Esophagus muscularis mucosa (tissue), 4 donors: ENCODE results near the gene OGFRL1. TPM values are rescaled to one million over a fixed set of nuclear protein-coding genes. Genes with fewer than 3 reads are reported as not detected.

Experiments used
- DNase-seq: peaks from one replicate; pipeline ENCODE4 v3.0.0-alpha.2; 2017; ENCODE audit errors: extremely low spot score
- H3K27ac ChIP-seq, 4 donors: fragments of 200-600 bp; sonication (generic); replicated peaks in 1 of 4; 1 replicate in 3 of 4; 2 replicates in 1 of 4; pipeline ENCODE4 v1.5.1; 2016 to 2019; ENCODE audit warnings: mild to moderate bottlenecking in 1 of 4
- H3K27me3 ChIP-seq, 4 donors: fragments of 200-600 bp; sonication (generic); one replicate each; pipeline versions ENCODE4 v1.5.1 to v1.6.0; 2016 to 2019
- H3K36me3 ChIP-seq, 4 donors: fragments of 200-600 bp; sonication (generic); one replicate each; pipeline ENCODE4 v1.5.1; 2016 to 2019
- H3K4me1 ChIP-seq, 4 donors: fragments of 200-600 bp; sonication (generic); one replicate each; pipeline ENCODE4 v1.5.1; 2016 to 2019
- H3K4me3 ChIP-seq, 4 donors: fragments of 200-600 bp; sonication (generic); 1 replicate in 2 of 4; 2 replicates in 2 of 4; pipeline ENCODE4 v1.5.1; 2016 to 2019; ENCODE audit warnings: mild to moderate bottlenecking in 4 of 4, moderate library complexity in 1 of 4
- H3K9me3 ChIP-seq, 4 donors: fragments of 200-600 bp; sonication (generic); 1 replicate in 3 of 4; 2 replicates in 1 of 4; pipeline ENCODE4 v1.5.1; 2016 to 2019
- CTCF ChIP-seq, 3 experiments: fragments of 200-600 bp in 2 of 3; fragments of 450-650 bp in 1 of 3; sonication (generic) in 2 of 3; IDR thresholded peaks; one replicate each; pipeline ENCODE4 v1.5.1; 2017 to 2019; ENCODE audit warnings: antibody characterized with exemption in 3 of 3, mild to moderate bottlenecking in 2 of 3, moderate library complexity in 1 of 3
- EP300 ChIP-seq: sonication (generic); formaldehyde crosslinking; IDR thresholded peaks from one replicate; pipeline ENCODE4 v1.6.1; 2017; ENCODE audit warnings: antibody characterized with exemption
- POLR2A ChIP-seq: fragments of 450-650 bp; IDR thresholded peaks from one replicate; pipeline ENCODE4 v1.6.1; 2017; ENCODE audit warnings: antibody characterized with exemption, moderate library complexity, mild to moderate bottlenecking, low read depth
- POLR2AphosphoS5 ChIP-seq, 2 donors: sonication (generic); formaldehyde crosslinking; IDR thresholded peaks; one replicate each; pipeline ENCODE4 v1.6.1; 2017; ENCODE audit warnings: antibody characterized with exemption in 2 of 2
- WGBS: methylation state at CpG from one replicate; pipeline ENCODE4 v1.1.5; 2018; 5-methylcytosine and 5-hydroxymethylcytosine counted together
- intact Hi-C: fragments of 100-400 bp; cut with DNase I; formaldehyde crosslinking; loops from one replicate; pipeline ENCODE4 v1.15.1; 2023
- total RNA-seq, 4 donors: library from RNA; depleted of rRNA; stranded (reverse); fragments of >200 nt; gene quantifications; one replicate each; pipeline versions ENCODE4 v1.1.0 to v1.2.1, GENCODE V29; 2016

OGFRL1 gene
- total RNA-seq, 4 donors from 2014 or later = 29.2 to 48.2 (median 40.8) TPM

GRCh38 chr6:71333050-71333449 lies 44.4 kb downstream of the OGFRL1 start:
- Histone ChIP-seq H3K27me3 (no peaks in the 10 kb centered on the region), H3K4me1 (peaks cover 0 to 16% (median 4%) of the 10 kb centered on the region in 4 donors), H3K27ac (no peak overlapping the region), H3K36me3 (no peaks in the 10 kb centered on the region), H3K9me3 (no peaks in the 10 kb centered on the region), H3K4me3 (no peak overlapping the region)
- TF ChIP-seq EP300 = no peak
- no peak for TF ChIP-seq POLR2A
- TF ChIP-seq CTCF (IDR thresholded peaks at IDR 0.05) = no peak
- TF ChIP-seq POLR2AphosphoS5 (IDR thresholded peaks at IDR 0.05) = no peak
- DNase-seq = no peak
- intact Hi-C loops = no loop called here
- WGBS = 95% methylated on average over 1 of the region's 1 CpG

GRCh38 chr6:71333697-71334096 lies 45.1 kb downstream of the OGFRL1 start:
- WGBS = 46% methylated on average over 2 of the region's 2 CpGs

GRCh38 chr6:71334768-71335167 lies 46.2 kb downstream of the OGFRL1 start:
- intact Hi-C loops = no loop called here
- DNase-seq = no peak
- Histone ChIP-seq H3K4me3 (no peak overlapping the region), H3K27ac (no peak overlapping the region), H3K4me1 (peaks cover 0 to 16% (median 4%) of the 10 kb centered on the region in 4 donors), H3K36me3 (no peaks in the 10 kb centered on the region), H3K9me3 (no peaks in the 10 kb centered on the region), H3K27me3 (no peaks in the 10 kb centered on the region)
- TF ChIP-seq POLR2AphosphoS5 (IDR thresholded peaks at IDR 0.05) (no peak), EP300 (no peak), CTCF (IDR thresholded peaks at IDR 0.05) (no peak), POLR2A (no peak)

More at GRCh38 chr6:71333697-71334096, 45.1 kb downstream of the OGFRL1 start:
- TF ChIP-seq EP300 (no peak), CTCF (IDR thresholded peaks at IDR 0.05) (no peak), POLR2AphosphoS5 (IDR thresholded peaks at IDR 0.05) (peak; percentile 25 to 53), POLR2A (no peak)
- Histone ChIP-seq H3K9me3 (no peaks in the 10 kb centered on the region), H3K27ac (no peak overlapping the region), H3K4me1 (peaks cover 0 to 16% (median 4%) of the 10 kb centered on the region in 4 donors), H3K27me3 (no peaks in the 10 kb centered on the region), H3K4me3 (no peak overlapping the region), H3K36me3 (no peaks in the 10 kb centered on the region)
- DNase-seq = no peak
- intact Hi-C loops = no loop called here

- no peak overlapping the region for H3K4me3 ChIP-seq
- DNase-seq = no peak
- no peaks in the 10 kb centered on the region for H3K27me3 ChIP-seq
- peaks cover 0 to 16% (median 4%) of the 10 kb centered on the region in 4 donors for H3K4me1 ChIP-seq
- no peak overlapping the region for H3K27ac ChIP-seq
- no peaks in the 10 kb centered on the region for H3K36me3 ChIP-seq
- intact Hi-C loops = no loop called here
- H3K9me3 ChIP-seq = no peaks in the 10 kb centered on the region
- TF ChIP-seq CTCF (IDR thresholded peaks at IDR 0.05) (no peak), POLR2A (no peak), POLR2AphosphoS5 (IDR thresholded peaks at IDR 0.05) (no peak), EP300 (no peak)
These were observed 46.9 kb downstream of the OGFRL1 start for GRCh38 chr6:71335544-71335943.

GRCh38 chr6:71336901-71337300 lies 48.3 kb downstream of the OGFRL1 start:
- TF ChIP-seq CTCF (IDR thresholded peaks at IDR 0.05) = no peak
- TF ChIP-seq POLR2A = no peak
- no peak for TF ChIP-seq EP300
- no peak for TF ChIP-seq POLR2AphosphoS5 (IDR thresholded peaks at IDR 0.05)

More at GRCh38 chr6:71336901-71337300, 48.3 kb downstream of the OGFRL1 start:
- DNase-seq = no peak
- 67% methylated on average over 2 of the region's 2 CpGs for WGBS
- no peaks in the 10 kb centered on the region for H3K9me3 ChIP-seq
- H3K27ac ChIP-seq = no peak overlapping the region
- H3K36me3 ChIP-seq = no peaks in the 10 kb centered on the region
- H3K4me3 ChIP-seq = no peak overlapping the region
- intact Hi-C loops = no loop called here
- H3K4me1 ChIP-seq = peaks cover 0 to 16% (median 4%) of the 10 kb centered on the region in 4 donors
- no peaks in the 10 kb centered on the region for H3K27me3 ChIP-seq
